Measurements from ENCODE around the gene NOX3.
"Not testable (repeated sequence)": the region's sequence is repeated elsewhere in the genome, so short reads cannot be mapped to it uniquely, and the experiment has no call there.

Gene NOX3

DNA sequence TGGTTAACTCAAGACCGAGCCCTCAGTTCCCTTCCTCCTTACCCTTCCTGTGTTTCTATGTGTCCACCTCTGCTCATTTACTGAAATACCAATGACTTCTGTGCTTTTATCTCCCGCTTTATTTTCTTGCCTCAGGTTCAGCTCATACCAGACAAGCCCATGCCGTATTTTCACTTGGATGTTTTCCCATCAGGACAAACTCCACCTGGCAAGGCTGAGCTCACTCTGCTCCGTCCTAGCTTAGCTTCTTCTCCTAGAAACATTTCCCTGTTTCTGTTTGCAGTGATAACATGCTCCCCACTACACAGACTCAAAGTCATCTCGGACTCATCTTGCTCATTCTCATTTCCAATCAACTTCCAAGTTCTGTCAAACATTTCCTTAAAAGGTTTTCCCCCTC is 84.4 kb downstream of the NOX3 start:
- no peak overlapping the region for H3K9ac ChIP-seq (ENCODE audit: low read length)
- H3K27ac ChIP-seq (ENCODE audit: low read length): no peak overlapping the region
- no peaks in the 10 kb centered on the region for H3K4me1 ChIP-seq (ENCODE audit: low read length)
- H2AFZ ChIP-seq (ENCODE audit: low read length): no peak overlapping the region
- H3K9me3 ChIP-seq (replicated peaks; ENCODE audit: insufficient read depth, low read length): no peaks in the 10 kb centered on the region
- TF ChIP-seq, protein P1, sequence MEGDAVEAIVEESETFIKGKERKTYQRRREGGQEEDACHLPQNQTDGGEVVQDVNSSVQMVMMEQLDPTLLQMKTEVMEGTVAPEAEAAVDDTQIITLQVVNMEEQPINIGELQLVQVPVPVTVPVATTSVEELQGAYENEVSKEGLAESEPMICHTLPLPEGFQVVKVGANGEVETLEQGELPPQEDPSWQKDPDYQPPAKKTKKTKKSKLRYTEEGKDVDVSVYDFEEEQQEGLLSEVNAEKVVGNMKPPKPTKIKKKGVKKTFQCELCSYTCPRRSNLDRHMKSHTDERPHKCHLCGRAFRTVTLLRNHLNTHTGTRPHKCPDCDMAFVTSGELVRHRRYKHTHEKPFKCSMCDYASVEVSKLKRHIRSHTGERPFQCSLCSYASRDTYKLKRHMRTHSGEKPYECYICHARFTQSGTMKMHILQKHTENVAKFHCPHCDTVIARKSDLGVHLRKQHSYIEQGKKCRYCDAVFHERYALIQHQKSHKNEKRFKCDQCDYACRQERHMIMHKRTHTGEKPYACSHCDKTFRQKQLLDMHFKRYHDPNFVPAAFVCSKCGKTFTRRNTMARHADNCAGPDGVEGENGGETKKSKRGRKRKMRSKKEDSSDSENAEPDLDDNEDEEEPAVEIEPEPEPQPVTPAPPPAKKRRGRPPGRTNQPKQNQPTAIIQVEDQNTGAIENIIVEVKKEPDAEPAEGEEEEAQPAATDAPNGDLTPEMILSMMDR (IDR thresholded peaks at IDR 0.05; ENCODE audit: low read length): no peak
- TF ChIP-seq EZH2phosphoT487 (IDR thresholded peaks at IDR 0.05; ENCODE audit: low read length): no peak
- no peak for TF ChIP-seq EZH2 (optimal IDR thresholded peaks at IDR 0.05; ENCODE audit: low read depth, low read length)
- H3K9me2 ChIP-seq (replicated peaks; ENCODE audit: insufficient read depth, low read length): no peaks in the 10 kb centered on the region
- no peaks in the 10 kb centered on the region for H3K79me2 ChIP-seq (ENCODE audit: low read length)
- H3K4me2 ChIP-seq (ENCODE audit: low read depth, low read length): no peak overlapping the region
- no peaks in the 10 kb centered on the region for H4K20me1 ChIP-seq (ENCODE audit: insufficient read depth, low read length)
- H3F3A ChIP-seq (ENCODE audit: insufficient read depth, low read length): no peaks in the 10 kb centered on the region
- no peaks in the 10 kb centered on the region for H3K36me3 ChIP-seq (replicated peaks; ENCODE audit: insufficient read depth, low read length)
- no peaks in the 10 kb centered on the region for H3K27me3 ChIP-seq (replicated peaks; ENCODE audit: insufficient read depth, low read length)
- no peak overlapping the region for H3K4me3 ChIP-seq (ENCODE audit: low read length)
- no peak for DNase-seq

DNA sequence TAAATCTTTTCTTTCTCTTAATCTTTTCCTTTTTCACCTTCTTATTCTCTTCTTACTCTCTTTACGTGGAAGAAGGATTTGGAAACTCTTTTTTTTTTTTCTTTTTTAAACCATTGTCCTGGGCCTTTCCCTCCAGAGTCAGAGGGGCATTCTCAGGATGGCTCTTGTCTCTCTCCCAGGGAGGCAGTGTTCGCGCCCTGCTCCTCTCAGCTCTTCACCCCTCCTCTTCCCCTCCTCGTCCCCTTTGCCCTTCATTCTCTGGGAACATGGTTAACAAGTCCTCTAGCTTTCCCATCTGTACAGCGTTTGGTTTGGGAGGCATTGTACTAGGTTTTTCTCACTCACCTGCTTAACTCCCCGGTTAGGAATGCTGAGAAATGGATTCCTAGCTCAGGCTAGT is 89.3 kb downstream of the NOX3 start:
- H3K9ac ChIP-seq (ENCODE audit: low read length): no peak overlapping the region
- H3K9me2 ChIP-seq (replicated peaks; ENCODE audit: insufficient read depth, low read length): no peaks in the 10 kb centered on the region
- no peak overlapping the region for H2AFZ ChIP-seq (ENCODE audit: low read length)
- no peaks in the 10 kb centered on the region for H3K27me3 ChIP-seq (replicated peaks; ENCODE audit: insufficient read depth, low read length)
- no peaks in the 10 kb centered on the region for H3K4me1 ChIP-seq (ENCODE audit: low read length)
- H3K4me3 ChIP-seq (ENCODE audit: low read length): no peak overlapping the region
- TF ChIP-seq EZH2 (optimal IDR thresholded peaks at IDR 0.05; ENCODE audit: low read depth, low read length) (no peak), EZH2phosphoT487 (IDR thresholded peaks at IDR 0.05; ENCODE audit: low read length) (no peak)
- TF ChIP-seq, protein P1 (IDR thresholded peaks at IDR 0.05; ENCODE audit: low read length): no peak
- H3K27ac ChIP-seq (ENCODE audit: low read length): no peak overlapping the region
- no peaks in the 10 kb centered on the region for H3F3A ChIP-seq (ENCODE audit: insufficient read depth, low read length)
- H3K79me2 ChIP-seq (ENCODE audit: low read length): no peaks in the 10 kb centered on the region
- no peak for DNase-seq
- no peak overlapping the region for H3K4me2 ChIP-seq (ENCODE audit: low read depth, low read length)
- H4K20me1 ChIP-seq (ENCODE audit: insufficient read depth, low read length): no peaks in the 10 kb centered on the region
- no peaks in the 10 kb centered on the region for H3K36me3 ChIP-seq (replicated peaks; ENCODE audit: insufficient read depth, low read length)
- no peaks in the 10 kb centered on the region for H3K9me3 ChIP-seq (replicated peaks; ENCODE audit: insufficient read depth, low read length)

DNA sequence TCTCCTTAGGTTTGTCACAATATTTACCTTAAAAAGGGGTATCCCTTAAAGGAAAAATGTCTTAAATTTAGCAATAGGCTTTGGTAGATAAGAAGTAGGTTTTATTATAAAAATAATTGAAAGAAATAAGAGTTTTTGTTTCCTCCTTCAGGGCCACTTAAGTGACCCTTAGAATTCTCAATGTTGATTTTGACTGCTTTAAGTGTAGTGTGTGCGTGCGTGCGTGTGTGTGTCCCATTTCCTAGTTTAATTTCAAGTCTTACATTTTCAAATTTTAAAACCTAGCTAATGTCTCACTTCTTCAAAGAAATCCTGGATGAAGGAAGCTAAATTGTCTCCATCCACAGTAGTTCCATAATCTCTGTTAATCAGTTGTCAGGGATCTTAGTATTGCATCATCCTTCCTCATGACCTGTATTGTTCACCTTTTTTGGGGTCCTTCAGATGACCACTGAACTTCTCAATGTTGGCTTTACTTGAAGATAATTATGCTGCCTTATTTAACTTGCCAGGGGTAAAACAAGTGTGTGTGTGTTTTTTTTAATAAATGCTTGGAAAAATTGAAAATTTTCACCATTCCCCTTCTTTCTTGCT is 90.7 kb downstream of the NOX3 start:
- no peaks in the 10 kb centered on the region for H3F3A ChIP-seq (ENCODE audit: insufficient read depth, low read length)
- H3K36me3 ChIP-seq (replicated peaks; ENCODE audit: insufficient read depth, low read length): no peaks in the 10 kb centered on the region
- H3K9me2 ChIP-seq (replicated peaks; ENCODE audit: insufficient read depth, low read length): no peaks in the 10 kb centered on the region
- no peak overlapping the region for H3K4me3 ChIP-seq (ENCODE audit: low read length)
- no peaks in the 10 kb centered on the region for H4K20me1 ChIP-seq (ENCODE audit: insufficient read depth, low read length)
- DNase-seq: no peak
- H3K27ac ChIP-seq (ENCODE audit: low read length): no peak overlapping the region
- H3K4me1 ChIP-seq (ENCODE audit: low read length): no peaks in the 10 kb centered on the region
- no peaks in the 10 kb centered on the region; the same call in 1 of the 2 replicates for H3K9me3 ChIP-seq (replicated peaks; ENCODE audit: insufficient read depth, low read length)
- TF ChIP-seq EZH2phosphoT487 (IDR thresholded peaks at IDR 0.05; ENCODE audit: low read length): no peak
- TF ChIP-seq, protein P1 (IDR thresholded peaks at IDR 0.05; ENCODE audit: low read length): no peak
- no peak for TF ChIP-seq EZH2 (optimal IDR thresholded peaks at IDR 0.05; ENCODE audit: low read depth, low read length)
- no peaks in the 10 kb centered on the region for H3K27me3 ChIP-seq (replicated peaks; ENCODE audit: insufficient read depth, low read length)
- no peak overlapping the region for H3K9ac ChIP-seq (ENCODE audit: low read length)
- no peak overlapping the region for H2AFZ ChIP-seq (ENCODE audit: low read length)
- no peaks in the 10 kb centered on the region for H3K79me2 ChIP-seq (ENCODE audit: low read length)
- no peak overlapping the region for H3K4me2 ChIP-seq (ENCODE audit: low read depth, low read length)

DNA sequence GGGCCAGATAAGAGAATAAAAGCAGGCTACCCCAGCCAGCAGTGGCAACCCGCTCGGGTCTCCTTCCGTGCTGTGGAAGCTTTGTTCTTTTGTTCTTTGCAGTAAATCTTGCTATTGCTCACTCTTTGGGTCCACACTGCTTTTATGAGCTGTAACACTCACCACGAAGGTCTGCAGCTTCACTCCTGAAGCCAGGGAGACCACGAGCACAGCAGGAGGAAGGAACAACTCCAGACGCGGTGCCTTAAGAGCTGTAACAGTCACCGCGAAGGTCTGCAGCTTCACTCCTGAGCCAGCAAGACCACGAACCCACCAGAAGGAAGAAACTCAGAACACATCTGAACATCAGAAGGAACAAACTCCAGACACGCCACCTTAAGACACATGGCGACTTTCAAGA is 91.6 kb downstream of the NOX3 start:
- not testable (repeated sequence) for H3K27ac ChIP-seq (ENCODE audit: low read length); H3K79me2 ChIP-seq (ENCODE audit: low read length); H3K9ac ChIP-seq (ENCODE audit: low read length); H2AFZ ChIP-seq (ENCODE audit: low read length); H3K4me1 ChIP-seq (ENCODE audit: low read length); H3K9me3 ChIP-seq (replicated peaks; ENCODE audit: insufficient read depth, low read length); H4K20me1 ChIP-seq (ENCODE audit: insufficient read depth, low read length); H3K4me3 ChIP-seq (ENCODE audit: low read length); H3F3A ChIP-seq (ENCODE audit: insufficient read depth, low read length); H3K4me2 ChIP-seq (ENCODE audit: low read depth, low read length); DNase-seq; H3K27me3 ChIP-seq (replicated peaks; ENCODE audit: insufficient read depth, low read length); H3K36me3 ChIP-seq (replicated peaks; ENCODE audit: insufficient read depth, low read length); H3K9me2 ChIP-seq (replicated peaks; ENCODE audit: insufficient read depth, low read length)

DNA sequence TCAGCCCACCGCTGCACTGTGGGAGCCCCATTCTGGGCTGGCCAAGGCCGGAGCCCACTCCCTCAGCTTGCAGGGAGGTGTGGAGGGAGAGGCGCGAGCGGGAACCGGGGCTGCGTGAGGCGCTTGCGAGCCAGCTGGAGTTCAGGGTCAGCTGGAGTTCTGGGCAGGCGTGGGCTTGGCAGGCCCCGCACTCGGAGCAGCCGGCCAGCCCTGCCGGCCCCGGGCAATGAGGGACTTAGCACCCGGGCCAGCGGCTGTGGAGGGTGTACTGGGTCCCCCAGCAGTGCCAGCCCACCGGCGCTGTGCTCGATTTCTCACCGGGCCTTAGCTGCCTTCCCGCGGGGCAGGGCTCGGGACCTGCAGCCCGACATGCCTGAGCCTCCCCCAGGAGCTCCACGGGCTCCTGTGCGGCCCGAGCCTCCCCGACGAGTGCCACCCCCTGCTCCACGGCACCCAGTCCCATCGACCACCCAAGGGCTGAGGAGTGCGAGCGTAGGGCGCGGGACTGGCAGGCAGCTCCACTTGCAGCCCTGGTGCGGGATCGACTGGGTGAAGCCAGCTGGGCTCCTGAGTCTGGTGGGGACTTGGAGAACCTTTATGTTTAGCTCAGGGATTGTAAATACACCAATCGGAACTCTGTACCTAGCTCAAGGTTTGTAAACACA is 92.5 kb downstream of the NOX3 start:
- not testable (repeated sequence) for H3K9ac ChIP-seq (ENCODE audit: low read length); H3K9me3 ChIP-seq (replicated peaks; ENCODE audit: insufficient read depth, low read length); H3K27ac ChIP-seq (ENCODE audit: low read length); H3F3A ChIP-seq (ENCODE audit: insufficient read depth, low read length); H3K9me2 ChIP-seq (replicated peaks; ENCODE audit: insufficient read depth, low read length); H3K27me3 ChIP-seq (replicated peaks; ENCODE audit: insufficient read depth, low read length); H3K4me1 ChIP-seq (ENCODE audit: low read length); H4K20me1 ChIP-seq (ENCODE audit: insufficient read depth, low read length); H2AFZ ChIP-seq (ENCODE audit: low read length); H3K79me2 ChIP-seq (ENCODE audit: low read length); H3K4me2 ChIP-seq (ENCODE audit: low read depth, low read length); DNase-seq; H3K4me3 ChIP-seq (ENCODE audit: low read length); H3K36me3 ChIP-seq (replicated peaks; ENCODE audit: insufficient read depth, low read length)

Measured in MM.1S (cell line).